ENCODE measurements around the gene BMF.
"Not testable (repeated sequence)": the region's sequence is repeated elsewhere in the genome, so short reads cannot be mapped to it uniquely, and the experiment has no call there.

Gene BMF

DNA sequence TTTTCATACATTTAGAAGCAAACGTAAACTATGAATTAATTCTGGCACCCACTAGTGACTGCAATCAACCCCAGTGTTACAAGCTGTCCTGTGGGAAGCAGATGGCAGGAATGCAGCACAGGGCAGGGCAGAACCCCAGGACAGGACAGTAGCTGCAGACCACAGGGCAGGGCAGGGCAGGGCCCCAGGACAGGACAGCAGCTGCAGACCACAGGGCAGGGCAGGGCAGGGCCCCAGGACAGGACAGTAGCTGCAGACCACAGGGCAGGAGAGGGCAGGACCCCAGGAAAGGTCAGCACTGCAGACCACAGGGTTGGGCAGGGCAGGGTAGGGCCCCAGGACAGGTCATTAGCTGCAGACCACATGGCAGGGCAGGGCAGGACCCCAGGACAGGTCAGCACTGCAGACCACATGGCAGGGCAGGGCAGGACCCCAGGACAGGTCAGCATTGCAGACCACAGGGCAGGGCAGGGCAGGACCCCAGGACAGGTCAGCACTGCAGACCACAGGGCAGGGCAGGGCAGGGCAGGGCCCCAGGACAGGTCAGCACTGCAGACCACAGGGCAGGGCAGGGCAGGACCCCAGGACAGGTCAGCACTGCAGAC is 27.3 kb upstream of the BMF start:
- not testable (repeated sequence) for ATAC-seq, H3K36me3 Mint-ChIP-seq

DNA sequence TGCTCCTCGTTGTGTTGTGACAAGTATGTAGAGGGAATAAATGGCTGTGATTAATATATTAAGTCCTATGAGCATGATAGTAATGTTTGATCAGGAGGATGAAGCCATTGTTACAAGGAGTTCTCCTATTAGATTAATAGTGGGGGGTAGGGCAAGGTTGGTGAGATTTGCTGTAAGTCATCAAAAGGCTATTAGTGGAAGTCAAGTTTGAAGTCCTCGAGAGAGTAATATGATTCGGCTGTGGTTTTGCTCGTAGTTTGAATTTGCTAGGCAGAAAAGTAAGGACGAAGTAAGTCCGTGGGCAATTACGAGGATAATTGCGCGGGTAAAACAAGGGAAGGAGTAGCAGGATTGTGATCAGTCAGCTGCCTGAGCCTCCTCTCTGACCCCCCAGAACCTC is 26.2 kb upstream of the BMF start:
- Mint-ChIP-seq H3K4me3 (no peak overlapping the region), H3K9me3 (no peaks in the 10 kb centered on the region), H3K36me3 (no peaks in the 10 kb centered on the region), H3K4me1 (no peaks in the 10 kb centered on the region), H3K27ac (no peak overlapping the region), H3K27me3 (no peaks in the 10 kb centered on the region)
- ATAC-seq: no peak

More for the DNA sequence above, 27.3 kb upstream of the BMF start:
- not testable (repeated sequence) for H3K27me3 Mint-ChIP-seq, H3K27ac Mint-ChIP-seq, H3K4me3 Mint-ChIP-seq, H3K9me3 Mint-ChIP-seq, H3K4me1 Mint-ChIP-seq

- Mint-ChIP-seq H3K4me3 (no peak overlapping the region), H3K27ac (no peak overlapping the region), H3K9me3 (no peaks in the 10 kb centered on the region), H3K4me1 (no peaks in the 10 kb centered on the region), H3K36me3 (no peaks in the 10 kb centered on the region), H3K27me3 (no peaks in the 10 kb centered on the region)
- ATAC-seq: no peak
Measured at GRCh38 chr15:40133544-40133943, 24.9 kb upstream of the BMF start.

- H3K27me3 Mint-ChIP-seq: no peaks in the 10 kb centered on the region
- no peak overlapping the region for H3K27ac Mint-ChIP-seq
- no peak overlapping the region for H3K4me3 Mint-ChIP-seq
- no peaks in the 10 kb centered on the region for H3K9me3 Mint-ChIP-seq
- no peak for ATAC-seq
- no peaks in the 10 kb centered on the region for H3K4me1 Mint-ChIP-seq
- H3K36me3 Mint-ChIP-seq: no peaks in the 10 kb centered on the region
Measured at GRCh38 chr15:40130799-40131502, 22.3 kb upstream of the BMF start.

DNA sequence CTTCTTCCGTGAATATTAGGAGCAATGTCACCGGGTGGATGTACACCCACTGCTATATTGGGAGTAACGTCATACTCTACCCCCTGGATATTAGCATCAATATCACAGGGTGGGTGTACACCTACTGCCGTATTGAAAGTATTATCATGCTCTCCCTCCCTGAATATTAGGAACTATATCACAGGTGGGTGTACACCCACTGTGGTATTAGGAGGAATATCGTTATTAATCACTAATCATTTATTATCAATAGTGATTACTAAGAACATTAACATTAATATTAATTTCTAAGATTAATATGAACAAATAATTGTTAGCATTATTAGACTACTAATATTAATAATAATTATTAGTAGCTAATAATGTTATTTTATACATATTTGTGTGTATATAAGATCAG is 21.4 kb upstream of the BMF start:
- no peak for ATAC-seq
- H3K27me3 Mint-ChIP-seq: no peaks in the 10 kb centered on the region
- no peaks in the 10 kb centered on the region for H3K36me3 Mint-ChIP-seq
- no peaks in the 10 kb centered on the region for H3K4me1 Mint-ChIP-seq
- no peaks in the 10 kb centered on the region for H3K9me3 Mint-ChIP-seq
- H3K4me3 Mint-ChIP-seq: no peak overlapping the region
- no peak overlapping the region for H3K27ac Mint-ChIP-seq

DNA sequence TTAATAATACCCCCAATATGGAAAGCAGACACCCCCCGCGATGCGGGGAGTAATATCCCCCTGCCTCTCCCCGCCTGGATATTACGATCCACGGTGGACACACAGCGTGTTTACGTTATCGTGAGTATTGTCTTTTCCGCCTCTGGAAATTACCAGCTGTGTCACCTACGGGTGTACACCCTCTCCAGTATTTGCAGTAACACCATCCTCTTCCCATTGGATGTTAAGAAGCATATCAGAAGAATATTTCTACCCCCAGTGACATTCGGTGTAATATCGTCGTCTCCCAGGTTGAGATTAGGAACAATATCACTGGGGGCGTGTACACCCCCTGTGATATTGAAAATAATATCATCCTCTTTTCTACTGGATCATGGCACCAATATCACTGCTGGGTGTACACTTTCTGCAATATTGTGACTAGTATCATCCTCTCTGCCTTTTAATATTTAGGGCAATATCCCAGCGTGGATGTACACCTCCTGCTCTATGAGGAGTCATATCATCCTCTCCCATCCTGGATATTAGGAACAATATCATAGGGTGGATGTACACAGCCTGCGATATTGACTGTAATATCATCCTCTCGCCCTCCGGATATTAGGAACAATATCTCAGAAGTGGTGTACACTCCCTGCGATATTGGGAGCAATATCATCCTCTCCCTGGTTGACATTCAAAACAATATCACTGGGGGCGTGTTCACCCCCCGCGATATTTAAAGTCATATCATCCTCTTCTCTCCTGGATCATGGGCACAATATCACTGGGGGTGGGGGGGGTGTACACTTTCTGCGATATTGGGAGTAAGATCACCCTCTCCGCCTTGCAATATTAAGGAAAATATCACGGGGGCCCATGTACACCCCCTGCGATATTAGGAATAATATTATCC is 20.3 kb upstream of the BMF start:
- Mint-ChIP-seq H3K27me3 (no peaks in the 10 kb centered on the region), H3K4me1 (no peaks in the 10 kb centered on the region), H3K4me3 (no peak overlapping the region), H3K9me3 (no peaks in the 10 kb centered on the region), H3K36me3 (no peaks in the 10 kb centered on the region), H3K27ac (no peak overlapping the region)
- ATAC-seq: no peak

DNA sequence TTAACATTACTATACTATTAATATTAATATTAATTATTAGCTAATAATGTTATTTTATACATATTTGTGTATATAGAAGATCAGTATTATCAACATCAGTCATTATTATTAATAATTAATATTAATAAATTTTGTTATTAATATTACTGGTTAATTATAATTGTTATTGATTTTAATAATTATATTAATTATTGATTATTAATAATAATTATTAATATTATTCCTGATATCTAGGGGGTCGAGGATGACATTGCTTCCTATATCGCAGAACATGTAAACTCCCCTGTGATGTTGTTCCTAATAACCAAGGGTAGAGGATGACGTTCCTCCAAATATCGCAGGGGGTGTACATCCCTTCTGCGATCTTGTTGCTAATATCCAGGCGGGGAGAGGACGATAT is 17.3 kb upstream of the BMF start:
- no peak overlapping the region for H3K4me3 Mint-ChIP-seq
- H3K27me3 Mint-ChIP-seq: no peaks in the 10 kb centered on the region
- ATAC-seq: no peak
- no peak overlapping the region for H3K27ac Mint-ChIP-seq
- no peaks in the 10 kb centered on the region for H3K4me1 Mint-ChIP-seq
- no peaks in the 10 kb centered on the region for H3K36me3 Mint-ChIP-seq
- no peaks in the 10 kb centered on the region for H3K9me3 Mint-ChIP-seq

DNA sequence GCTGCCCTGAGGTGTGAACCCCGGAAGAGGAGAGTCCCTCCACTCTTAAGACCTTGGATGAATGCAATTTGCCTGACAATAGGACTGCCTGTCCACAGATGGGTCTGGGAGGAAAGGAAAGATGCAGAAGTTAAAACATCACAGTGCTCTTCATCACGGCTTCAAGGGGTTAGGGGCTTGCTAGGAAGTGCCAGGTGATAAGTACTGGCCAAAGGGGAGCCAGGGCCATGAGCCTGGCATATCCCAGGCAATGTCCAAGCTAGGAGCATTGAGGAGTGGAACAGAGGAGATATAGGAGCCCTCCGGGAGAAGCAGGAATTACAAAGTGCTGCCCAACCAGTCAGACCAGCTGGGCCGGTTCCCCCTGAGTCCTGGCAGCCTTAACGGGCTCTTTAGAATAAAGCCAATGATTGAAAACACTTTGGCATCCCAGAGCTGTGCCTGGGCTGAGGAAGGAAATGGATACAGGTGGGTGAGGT is 16.2 kb upstream of the BMF start:
- not testable (repeated sequence) for H3K4me1 Mint-ChIP-seq, H3K4me3 Mint-ChIP-seq, H3K27me3 Mint-ChIP-seq, H3K9me3 Mint-ChIP-seq, H3K27ac Mint-ChIP-seq, H3K36me3 Mint-ChIP-seq, ATAC-seq

DNA sequence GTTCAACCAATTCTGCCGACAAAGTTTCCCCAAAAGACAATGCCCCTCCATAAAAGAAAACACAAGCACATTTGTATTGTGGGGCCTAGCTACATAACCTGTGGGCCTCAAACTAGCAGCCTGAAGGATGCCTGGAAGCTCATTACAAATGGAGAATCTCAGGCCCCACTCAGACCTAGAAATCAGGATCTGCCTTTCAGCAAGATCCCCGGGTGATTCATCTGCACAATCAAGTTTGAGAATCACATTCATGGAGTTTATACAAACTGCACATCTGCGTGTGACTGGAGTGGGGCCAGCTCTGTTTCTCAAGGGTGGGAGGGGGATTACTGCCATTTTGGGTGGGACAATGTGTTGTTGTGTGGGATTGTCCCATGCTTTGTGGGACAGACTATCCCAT is 15.7 kb upstream of the BMF start:
- ATAC-seq, H3K9me3 Mint-ChIP-seq, H3K27ac Mint-ChIP-seq: not testable (repeated sequence)

DNA sequence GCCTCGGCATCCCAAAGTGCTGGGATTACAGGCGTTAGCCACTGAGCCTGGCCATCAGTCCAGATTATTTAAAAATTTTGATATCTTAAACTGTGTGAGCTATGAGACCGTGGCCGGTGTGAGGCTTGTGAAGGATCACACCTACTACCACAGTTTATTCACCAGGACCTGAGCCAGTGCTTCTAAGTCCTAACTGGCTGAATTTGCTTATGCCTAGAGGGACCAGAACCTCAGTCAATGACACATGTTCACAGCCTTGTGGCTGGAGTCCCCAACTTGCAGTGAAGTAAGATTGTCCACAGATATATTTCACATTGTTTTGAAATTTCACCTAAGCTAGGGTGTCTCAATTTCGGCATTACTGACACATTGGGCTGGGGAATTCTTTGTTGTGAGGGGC is 15.2 kb upstream of the BMF start:
- not testable (repeated sequence) for H3K9me3 Mint-ChIP-seq, ATAC-seq, H3K4me1 Mint-ChIP-seq

More for the DNA sequence above, 15.7 kb upstream of the BMF start:
- H3K4me3 Mint-ChIP-seq, H3K27me3 Mint-ChIP-seq, H3K4me1 Mint-ChIP-seq, H3K36me3 Mint-ChIP-seq: not testable (repeated sequence)

DNA sequence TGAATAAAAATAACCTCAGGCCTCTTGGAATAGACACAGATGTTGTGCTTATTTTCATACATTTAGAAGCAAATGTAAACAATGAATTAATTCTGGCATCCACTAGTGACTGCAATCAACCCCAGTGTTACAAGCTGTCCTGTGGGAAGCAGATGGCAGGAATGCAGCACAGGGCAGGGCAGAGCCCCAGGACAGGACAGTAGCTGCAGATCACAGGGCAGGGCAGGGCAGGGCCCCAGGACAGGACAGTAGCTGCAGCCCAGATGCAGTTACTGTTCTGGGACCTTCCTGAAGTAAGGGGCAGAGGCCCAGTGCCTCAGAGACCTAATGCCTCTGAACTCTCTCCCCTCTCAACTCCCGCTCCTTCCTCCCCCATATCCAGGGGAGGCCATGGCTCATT is 14.3 kb upstream of the BMF start:
- not testable (repeated sequence) for H3K4me3 Mint-ChIP-seq, H3K4me1 Mint-ChIP-seq, H3K27me3 Mint-ChIP-seq, H3K27ac Mint-ChIP-seq, H3K9me3 Mint-ChIP-seq, H3K36me3 Mint-ChIP-seq, ATAC-seq

More for the DNA sequence above, 15.2 kb upstream of the BMF start:
- not testable (repeated sequence) for H3K27ac Mint-ChIP-seq, H3K36me3 Mint-ChIP-seq, H3K27me3 Mint-ChIP-seq, H3K4me3 Mint-ChIP-seq

DNA sequence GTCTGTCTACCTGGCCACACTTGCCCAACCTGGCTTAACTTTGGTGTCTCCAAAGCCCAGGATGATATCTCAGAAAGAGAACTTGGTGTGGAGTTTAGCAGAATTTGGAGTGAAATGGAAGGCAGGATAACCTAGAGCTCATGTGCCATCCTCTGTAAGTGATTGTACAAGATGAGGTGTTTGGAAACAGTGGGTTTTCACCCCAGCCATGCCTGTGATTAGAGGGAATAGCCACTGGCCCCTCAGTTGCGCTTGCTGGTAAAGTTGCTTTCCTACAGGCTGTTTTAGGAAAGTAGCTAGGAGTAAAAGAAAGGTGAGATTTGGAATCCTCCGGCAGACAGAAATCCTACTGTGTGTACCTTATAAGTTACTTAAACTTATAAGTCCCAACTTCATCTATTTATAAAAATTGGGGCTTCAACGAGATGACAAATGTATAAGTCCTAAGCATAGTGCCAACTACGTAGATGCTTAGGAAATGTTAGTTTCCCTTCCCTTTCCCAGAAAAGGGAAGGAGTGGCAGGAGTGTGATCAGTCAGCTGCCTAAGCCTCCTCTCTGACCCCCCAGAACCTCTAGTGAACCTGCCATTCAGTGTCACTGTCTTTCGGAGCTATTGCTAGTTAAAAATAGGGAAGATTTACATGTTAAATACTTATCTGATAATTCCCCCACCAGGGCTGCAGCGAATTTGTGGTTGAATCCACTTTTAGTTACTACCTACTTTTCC is 13.4 kb upstream of the BMF start:
- Mint-ChIP-seq H3K27me3 (no peaks in the 10 kb centered on the region), H3K4me1 (no peaks in the 10 kb centered on the region), H3K4me3 (no peak overlapping the region)

DNA sequence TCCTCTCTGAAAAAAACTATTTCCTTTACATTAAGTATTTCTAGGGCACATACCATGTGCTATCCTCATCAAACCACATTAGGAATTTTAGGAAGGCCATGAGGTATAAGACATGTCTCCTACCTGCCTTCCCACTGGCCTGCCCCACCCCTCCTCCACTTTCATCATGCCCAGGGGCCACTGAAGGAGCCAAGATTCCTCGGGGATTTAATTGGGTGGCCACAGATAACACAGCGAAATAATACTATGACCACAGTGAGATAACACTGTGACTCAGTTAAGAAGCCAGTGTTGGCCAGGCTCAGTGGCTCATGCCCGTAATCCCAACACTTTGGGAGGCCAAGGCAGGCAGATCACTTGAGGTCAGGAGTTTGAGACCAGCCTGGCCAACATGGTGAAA is 9.8 kb upstream of the BMF start:
- Mint-ChIP-seq H3K4me3 (no peak overlapping the region), H3K27ac (no peak overlapping the region), H3K27me3 (no peaks in the 10 kb centered on the region), H3K36me3 (no peaks in the 10 kb centered on the region), H3K9me3 (no peaks in the 10 kb centered on the region), H3K4me1 (peaks cover 27% of the 10 kb centered on the region)
- ATAC-seq: no peak

More for the DNA sequence above, 13.4 kb upstream of the BMF start:
- ATAC-seq: no peak
- no peaks in the 10 kb centered on the region for H3K36me3 Mint-ChIP-seq
- H3K27ac Mint-ChIP-seq: no peak overlapping the region
- no peaks in the 10 kb centered on the region for H3K9me3 Mint-ChIP-seq

GRCh38 chr15:40115670-40116093 is 7.0 kb upstream of the BMF start:
- ATAC-seq: peak; percentile 97

DNA sequence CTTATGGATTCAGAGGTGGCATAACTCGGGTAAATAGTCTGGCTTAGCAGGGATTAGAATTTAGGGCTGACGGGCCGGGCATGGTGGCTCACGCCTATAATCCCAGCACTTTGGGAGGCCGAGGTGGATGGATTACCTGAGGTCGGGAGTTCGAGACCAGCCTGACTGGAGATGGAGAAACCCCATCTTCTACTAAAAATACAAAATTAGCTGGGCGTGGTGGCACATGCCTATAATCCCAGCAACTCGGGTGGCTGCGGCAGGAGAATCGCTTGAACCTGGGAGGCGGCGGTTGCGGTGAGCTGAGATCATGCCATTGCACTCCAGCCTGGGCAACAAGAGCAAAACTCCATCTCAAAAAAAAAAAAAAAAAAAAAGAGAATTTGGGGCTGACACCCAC is 6.4 kb upstream of the BMF start:
- Mint-ChIP-seq H3K27ac (peak overlapping the region; percentile 59), H3K4me1 (peaks cover 37% of the 10 kb centered on the region)
- H3K36me3 Mint-ChIP-seq, H3K4me3 Mint-ChIP-seq, H3K27me3 Mint-ChIP-seq, ATAC-seq, H3K9me3 Mint-ChIP-seq: not testable (repeated sequence)

More at GRCh38 chr15:40115670-40116093, 7.0 kb upstream of the BMF start:
- no peaks in the 10 kb centered on the region for H3K36me3 Mint-ChIP-seq
- H3K27me3 Mint-ChIP-seq: no peaks in the 10 kb centered on the region
- no peaks in the 10 kb centered on the region for H3K9me3 Mint-ChIP-seq
- peak overlapping the region; percentile 59 for H3K27ac Mint-ChIP-seq
- H3K4me3 Mint-ChIP-seq: no peak overlapping the region
- peaks cover 37% of the 10 kb centered on the region for H3K4me1 Mint-ChIP-seq

Data from stimulated activated memory B cell treated with anti-CD40 and anti-IgM and Interleukin-4, amounts not matched to agents 10 μg/mL and 1 μg/mL and 100 μg/mL, for 72 hours (primary cell).